Lower lobe of right lung (tissue), 2 donors: ENCODE data around the gene VHLL. TPM values are rescaled to one million over a fixed set of nuclear protein-coding genes. Genes with fewer than 3 reads are reported as not detected.
A peak's percentile ranks its signal among the peaks of the same experiment; 100 is the strongest.

ENCODE experiments used
- ATAC-seq, 2 donors: fragments of 200-7000 bp; cut with Tn5 transposase; one replicate each; pipeline ENCODE4 v1.9.1; 2020 to 2022; ENCODE audit warnings: mild to moderate bottlenecking in 2 of 2, moderate library complexity in 2 of 2
- DNase-seq: peaks from one replicate; pipeline ENCODE4 v3.0.0-alpha.2; 2020
- H3K27ac ChIP-seq: fragments of 200-600 bp; one replicate; pipeline ENCODE4 v1.8.0; 2022
- H3K27me3 ChIP-seq: fragments of 200-600 bp; one replicate; pipeline ENCODE4 v1.8.0; 2022; ENCODE audit warnings: low read depth
- H3K36me3 ChIP-seq: fragments of 200-600 bp; one replicate; pipeline ENCODE4 v1.8.0; 2022; ENCODE audit warnings: mild to moderate bottlenecking
- H3K4me1 ChIP-seq: fragments of 200-600 bp; one replicate; pipeline ENCODE4 v1.8.0; 2022
- H3K4me3 ChIP-seq: fragments of 200-600 bp; one replicate; pipeline ENCODE4 v1.8.0; 2022; ENCODE audit warnings: mild to moderate bottlenecking
- H3K9me3 ChIP-seq: fragments of 200-600 bp; one replicate; pipeline ENCODE4 v1.8.0; 2022
- CTCF ChIP-seq: fragments of 200-600 bp; IDR thresholded peaks from one replicate; pipeline ENCODE4 v1.8.0; 2022; ENCODE audit warnings: antibody characterized with exemption, mild to moderate bottlenecking
- intact Hi-C: fragments of 100-400 bp; cut with DNase I; formaldehyde crosslinking; loops from one replicate; pipeline ENCODE4 v1.11.0; 2022
- total RNA-seq: library from RNA; stranded (reverse); fragmentation: NEBNext Ultra II Directional; extraction: Animal tissue kit (Norgen Biotek cat#: 25700); gene quantifications from one replicate; pipeline ENCODE4 v1.2.1, GENCODE V29; 2021
- donor health status: DM: no; HTN: yes; CAD: no; lungs with severe emphysema.

The VHLL gene
- total RNA-seq, 1 donor from 2014 or later = not detected

- intact Hi-C loops = no loop called here
- TF ChIP-seq CTCF = no peak
- DNase-seq = no peak
These were observed 13.0 kb downstream of the VHLL start for GRCh38 chr1:156286061-156286460.

GRCh38 chr1:156285437-156285836, 13.7 kb downstream of the VHLL start:
- Histone ChIP-seq H3K27ac (no peak overlapping the region), H3K4me1 (peaks cover 27% of the 10 kb centered on the region), H3K4me3 (no peak overlapping the region), H3K27me3 (no peaks in the 10 kb centered on the region), H3K36me3 (peaks cover 12% of the 10 kb centered on the region), H3K9me3 (no peaks in the 10 kb centered on the region)
- ATAC-seq = no peak
- intact Hi-C loops = no loop called here
- no peak for TF ChIP-seq CTCF
- no peak for DNase-seq

More at GRCh38 chr1:156286061-156286460, 13.0 kb downstream of the VHLL start:
- peaks cover 12% of the 10 kb centered on the region for H3K36me3 ChIP-seq
- H3K4me3 ChIP-seq = no peak overlapping the region
- no peaks in the 10 kb centered on the region for H3K27me3 ChIP-seq
- no peaks in the 10 kb centered on the region for H3K9me3 ChIP-seq
- no peak overlapping the region for H3K27ac ChIP-seq
- no peak for ATAC-seq
- H3K4me1 ChIP-seq = peaks cover 21% of the 10 kb centered on the region

- Histone ChIP-seq H3K27ac (no peak overlapping the region), H3K9me3 (no peaks in the 10 kb centered on the region), H3K4me3 (no peak overlapping the region), H3K36me3 (peaks cover 13% of the 10 kb centered on the region), H3K27me3 (no peaks in the 10 kb centered on the region), H3K4me1 (peaks cover 27% of the 10 kb centered on the region)
- TF ChIP-seq CTCF = no peak
- intact Hi-C loops = no loop called here
- ATAC-seq = no peak
- no peak for DNase-seq
These were observed 14.3 kb downstream of the VHLL start for GRCh38 chr1:156284757-156285156.

- Histone ChIP-seq H3K27ac (peak within 1 kb of the TSS; percentile 89), H3K4me3 (peak within 1 kb of the TSS; percentile 89), H3K27me3 (no peaks in the 10 kb centered on the region), H3K36me3 (peaks cover 13% of the 10 kb centered on the region), H3K4me1 (peaks cover 27% of the 10 kb centered on the region), H3K9me3 (no peaks in the 10 kb centered on the region)
- ATAC-seq (no peak), DNase-seq (no peak)
- no peak for TF ChIP-seq CTCF
- intact Hi-C loops = no loop called here
These were observed 15.0 kb downstream of the VHLL start, which contains the start of gene TMEM79 for GRCh38 chr1:156284112-156284511. TSS of gene TMEM79 (plus strand) at chr1:156284325. CDS start at chr1:156285227, 902 bp downstream.

GRCh38 chr1:156283521-156283920, 15.6 kb downstream of the VHLL start:
- intact Hi-C loops = no loop called here
- H3K4me1 ChIP-seq = peaks cover 27% of the 10 kb centered on the region
- DNase-seq (no peak), ATAC-seq (no peak)
- H3K36me3 ChIP-seq = peaks cover 13% of the 10 kb centered on the region
- no peak overlapping the region for H3K27ac ChIP-seq
- TF ChIP-seq CTCF = no peak
- H3K4me3 ChIP-seq = peak overlapping the region; percentile 89
- no peaks in the 10 kb centered on the region for H3K27me3 ChIP-seq
- no peaks in the 10 kb centered on the region for H3K9me3 ChIP-seq
